Smooth muscle cell of the brain vasculature (primary cell): ENCODE measurements around the gene FAM13A.

ENCODE experiments used
- DNase-seq: peaks from one replicate; pipeline ENCODE4 v3.0.0-alpha.2; 2012; ENCODE audit warnings: low read depth, low spot score

The FAM13A gene

DNA sequence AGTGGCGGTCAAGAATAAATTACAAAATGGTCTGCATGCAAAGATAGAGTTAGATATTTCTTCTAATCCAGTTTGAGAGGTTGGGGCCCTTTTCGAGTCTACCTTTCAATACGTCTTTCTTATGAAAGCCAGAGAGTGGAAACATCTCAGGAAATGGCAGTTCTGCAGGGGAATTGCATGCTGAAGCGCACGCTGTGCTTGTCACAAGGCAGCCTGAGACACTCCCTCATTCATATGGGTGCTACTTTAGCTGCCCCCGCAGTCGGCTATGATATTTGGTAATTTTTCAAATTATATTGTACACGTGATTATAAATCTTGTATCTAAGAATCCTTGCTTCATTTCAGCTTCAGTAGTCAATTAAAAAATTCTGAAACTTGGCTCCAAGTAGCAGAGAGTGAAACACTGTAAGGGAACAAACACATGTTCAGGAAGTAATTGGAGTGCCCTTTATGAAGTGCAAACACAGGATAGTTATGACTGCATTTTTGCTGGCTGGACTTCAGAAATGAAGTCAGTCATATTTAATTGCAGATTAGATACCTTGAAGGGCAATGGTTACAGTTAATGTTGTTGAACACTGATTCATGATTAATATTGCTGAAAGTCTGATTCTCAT is 213.8 kb downstream of the FAM13A start:
- DNase-seq = no peak

DNA sequence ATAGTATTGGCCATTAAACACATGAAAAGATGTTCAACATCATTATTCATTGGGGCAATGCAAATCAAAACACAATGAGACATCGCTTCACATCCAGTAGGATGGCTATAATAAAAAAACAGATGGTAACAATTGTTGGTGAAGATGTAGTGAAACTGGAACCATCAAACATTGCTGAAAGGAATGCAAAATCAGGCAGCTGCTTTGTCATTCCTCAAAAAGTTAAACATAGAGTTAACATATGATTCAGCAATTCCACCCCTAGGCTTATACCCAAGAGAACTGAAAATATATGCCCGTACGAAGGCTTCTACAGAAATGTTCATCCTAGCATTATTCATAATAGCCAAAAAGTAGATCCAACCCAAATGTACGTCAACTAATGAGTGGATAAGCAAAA is 215.3 kb downstream of the FAM13A start:
- no peak for DNase-seq

DNA sequence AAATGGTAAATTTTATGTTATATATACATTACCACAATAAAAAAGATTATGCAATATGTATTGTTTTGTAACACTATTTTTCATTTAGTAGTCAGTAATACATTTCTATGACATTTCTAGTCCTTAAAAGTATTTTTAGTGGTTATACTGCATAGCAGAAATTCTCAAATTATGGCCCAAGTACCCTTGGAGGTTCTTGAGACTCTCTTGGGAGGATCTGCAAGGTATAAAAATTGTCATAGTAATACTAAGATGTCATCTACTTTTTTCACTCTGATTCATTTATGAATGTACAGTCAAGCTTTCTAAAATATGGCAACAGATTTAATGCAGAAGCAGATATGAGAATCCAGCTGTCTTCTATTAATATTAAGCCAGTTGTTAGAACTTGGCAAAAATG is 220.8 kb downstream of the FAM13A start:
- DNase-seq = no peak

DNA sequence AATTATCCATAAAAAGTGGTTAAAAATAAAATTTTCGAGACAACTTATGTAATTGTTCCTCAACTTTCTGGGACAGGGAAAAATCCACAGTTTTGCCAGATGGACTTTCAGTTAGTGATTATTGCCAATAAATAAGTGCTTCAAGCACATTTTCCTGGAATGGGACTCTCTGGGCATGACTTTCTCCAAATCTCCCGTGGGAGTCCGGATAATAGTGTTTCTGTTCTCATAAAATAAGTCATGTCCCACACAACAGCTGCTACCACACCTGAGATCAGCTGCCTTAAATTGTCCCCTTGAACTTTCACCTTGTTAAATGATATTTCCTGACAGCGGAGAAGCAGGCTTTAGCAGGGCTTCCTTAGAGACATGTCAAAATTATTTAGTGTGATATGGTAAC is 226.0 kb downstream of the FAM13A start:
- no peak for DNase-seq

DNA sequence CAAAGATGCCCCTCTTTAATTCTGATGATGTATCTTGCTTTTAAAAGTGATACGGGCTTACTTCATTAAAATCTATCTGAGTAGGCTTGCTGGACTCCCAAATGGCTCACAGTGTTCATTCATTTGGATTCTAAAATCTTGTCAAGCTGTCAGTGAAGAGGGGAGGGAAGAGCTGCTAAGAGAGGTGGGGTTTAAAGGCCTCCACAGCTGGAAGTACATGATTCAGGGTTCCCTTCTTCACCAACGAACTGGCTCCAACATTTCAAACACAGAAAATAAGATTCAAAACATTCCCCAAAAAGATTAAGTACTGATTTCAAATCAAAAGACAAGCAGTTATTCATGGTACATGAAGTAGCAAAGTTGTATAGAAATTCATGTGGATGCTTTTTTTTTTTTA is 226.4 kb downstream of the FAM13A start:
- no peak for DNase-seq

DNA sequence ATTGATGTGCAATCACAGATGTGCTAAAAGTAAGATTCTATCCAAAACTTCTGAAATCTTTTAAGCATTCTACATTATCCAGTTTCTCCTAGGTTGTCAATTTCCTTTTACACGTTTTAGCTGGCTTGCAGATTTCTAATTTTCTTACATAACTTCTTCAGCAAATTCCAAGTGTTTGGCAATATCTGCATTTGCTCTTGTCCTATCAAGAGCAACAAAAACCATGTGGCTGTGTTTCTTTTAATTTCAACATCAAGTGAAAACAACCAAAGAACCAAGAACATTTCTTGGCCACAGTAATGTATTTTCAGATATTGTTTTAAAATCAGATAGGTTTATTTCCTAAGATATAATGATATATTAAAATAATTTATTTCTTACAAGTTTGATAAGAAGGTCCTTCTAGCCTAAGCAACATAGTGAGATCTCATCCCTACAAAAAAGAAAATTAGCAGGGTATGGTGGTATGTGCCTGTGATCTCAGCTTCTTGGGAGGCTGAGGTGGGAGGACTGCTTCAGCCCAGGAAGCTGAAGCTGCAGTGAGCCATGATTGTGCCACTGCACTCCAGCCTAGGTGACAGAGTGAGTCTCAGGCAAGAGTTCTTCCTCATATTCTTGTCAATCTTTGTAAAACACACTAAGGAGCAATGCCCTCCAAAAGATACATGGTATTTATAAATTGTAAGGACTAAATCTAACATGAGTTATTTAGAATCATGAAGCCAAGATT is 228.0 kb downstream of the FAM13A start:
- no peak for DNase-seq

DNA sequence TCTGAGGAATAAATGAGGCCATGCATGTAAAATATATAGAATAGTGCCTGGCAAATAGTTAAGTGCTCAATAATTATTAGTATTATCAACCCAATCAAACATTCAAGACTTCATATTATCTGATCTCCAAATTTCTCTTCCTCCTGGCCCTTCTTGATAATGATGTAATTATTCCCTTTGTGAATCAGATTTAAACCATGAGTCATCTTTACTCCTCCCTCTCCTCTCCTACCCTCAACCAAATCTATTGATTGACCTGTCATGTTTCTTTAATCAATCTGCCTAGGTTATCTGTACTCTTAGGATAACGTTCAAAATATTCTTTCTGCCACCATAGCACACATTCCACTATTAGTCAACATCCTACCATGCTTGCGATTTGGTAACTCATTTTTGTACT is 229.5 kb downstream of the FAM13A start:
- no peak for DNase-seq

DNA sequence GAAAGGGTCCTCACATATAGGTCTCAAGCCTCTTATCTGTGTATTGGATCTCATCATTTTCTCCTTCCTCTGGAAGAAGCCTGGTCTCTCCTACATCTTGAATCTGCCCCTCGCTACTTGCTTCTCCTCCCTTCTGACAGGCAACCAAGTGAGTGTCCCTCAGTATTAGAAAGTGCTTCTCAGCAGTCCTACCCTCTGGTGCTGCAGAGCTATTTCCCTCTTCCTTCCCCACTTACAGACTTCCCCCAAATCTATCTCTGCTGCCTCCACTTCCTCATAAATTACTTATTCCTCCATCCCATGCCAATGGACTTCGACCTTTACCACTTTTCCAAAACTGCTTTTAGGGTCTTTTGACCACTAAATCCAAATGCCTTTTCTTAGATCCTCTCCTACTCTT is 230.2 kb downstream of the FAM13A start:
- no peak for DNase-seq

DNA sequence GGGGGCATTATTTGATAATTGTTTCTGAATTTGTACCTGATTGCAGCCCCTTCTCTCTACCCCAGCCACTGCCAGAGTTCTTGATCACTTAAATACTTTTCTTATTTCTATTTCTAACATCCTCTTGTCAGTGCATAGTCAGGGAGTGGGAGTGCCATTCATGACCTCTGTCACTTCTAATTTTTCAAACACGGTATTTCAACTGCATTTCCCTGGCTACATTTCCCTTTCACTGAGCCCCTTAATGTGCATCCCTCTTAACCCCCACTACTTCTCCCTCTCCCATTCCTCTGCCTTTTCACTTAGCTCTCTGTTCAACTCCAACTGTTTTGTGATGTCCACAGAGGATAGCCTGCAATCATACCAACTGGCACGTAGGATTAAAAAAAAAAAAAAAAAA is 231.1 kb downstream of the FAM13A start:
- DNase-seq = no peak

DNA sequence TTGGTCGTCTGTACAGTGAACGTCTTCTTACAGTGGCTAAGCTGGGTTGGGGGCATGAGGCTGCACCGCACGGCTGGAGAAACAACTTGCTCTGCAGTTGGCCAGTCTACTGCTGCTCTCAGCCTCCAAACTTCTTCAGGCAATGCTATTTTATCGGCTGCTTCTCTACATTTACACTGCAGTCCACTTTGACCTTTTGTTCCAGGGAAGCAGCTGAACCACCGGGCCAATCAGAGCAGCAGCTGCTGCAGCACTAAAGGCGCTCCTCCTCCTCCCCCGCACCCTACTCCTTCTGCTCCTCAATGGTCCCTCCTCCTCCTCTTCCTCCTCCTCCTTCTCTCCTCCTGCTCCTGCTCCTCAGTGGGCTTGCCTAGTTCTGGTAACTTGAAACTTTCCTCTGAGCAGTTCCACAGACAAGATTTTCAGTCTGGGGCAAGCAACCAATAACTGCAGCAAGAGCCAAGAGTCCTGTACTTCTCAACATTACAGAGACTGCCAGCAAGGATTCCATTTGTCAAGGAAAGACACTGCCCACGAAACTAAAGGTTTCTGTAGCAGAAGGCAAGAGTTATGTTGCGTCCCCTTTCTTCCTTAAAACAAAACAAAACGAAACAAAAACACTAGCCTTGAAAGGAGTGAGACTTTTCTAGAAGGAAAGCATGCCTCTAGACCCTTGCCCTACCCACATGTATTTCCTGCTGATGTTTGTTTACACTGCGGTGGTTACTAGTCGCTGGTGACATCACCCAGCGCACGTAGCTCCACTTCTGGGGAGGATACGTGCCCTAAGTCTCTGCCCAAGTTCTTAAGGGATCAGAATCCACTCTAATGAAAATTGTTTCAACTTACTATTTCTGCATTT is 233.7 kb downstream of the FAM13A start:
- DNase-seq = peak; percentile 95

DNA sequence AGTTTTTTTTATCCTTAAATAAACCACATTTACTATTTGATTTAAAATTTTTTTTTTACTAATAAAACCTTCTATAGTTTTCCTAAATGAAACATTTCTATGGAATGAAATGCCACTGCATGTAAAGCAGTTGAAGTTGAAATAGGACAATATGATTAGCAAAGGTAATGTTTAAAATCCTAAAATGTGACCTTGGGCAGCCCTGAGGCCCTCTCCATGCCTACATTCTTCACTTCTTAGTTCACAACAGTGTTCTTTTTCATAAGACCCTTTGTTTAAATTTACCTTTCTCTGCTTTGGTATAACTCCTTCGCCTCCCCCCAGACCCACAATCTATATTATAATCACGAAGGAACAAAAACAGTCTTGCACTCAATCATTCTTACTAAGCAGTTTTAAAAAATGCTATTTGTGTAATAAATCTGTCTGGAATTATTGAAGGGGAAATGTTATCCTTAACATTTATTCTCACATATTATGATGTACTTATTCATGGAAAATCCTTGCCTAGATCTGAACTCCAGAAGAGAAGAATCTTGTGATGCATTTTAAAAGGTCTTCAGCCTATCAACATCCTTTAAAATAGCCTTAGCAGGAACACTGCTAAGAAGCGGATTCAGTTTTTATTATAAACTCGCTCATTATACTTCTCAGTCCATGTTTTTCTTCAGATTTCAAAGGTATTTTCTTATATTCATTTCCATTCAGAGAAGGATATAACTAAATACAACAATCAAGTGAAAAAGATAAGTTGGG is 234.8 kb downstream of the FAM13A start:
- no peak for DNase-seq

DNA sequence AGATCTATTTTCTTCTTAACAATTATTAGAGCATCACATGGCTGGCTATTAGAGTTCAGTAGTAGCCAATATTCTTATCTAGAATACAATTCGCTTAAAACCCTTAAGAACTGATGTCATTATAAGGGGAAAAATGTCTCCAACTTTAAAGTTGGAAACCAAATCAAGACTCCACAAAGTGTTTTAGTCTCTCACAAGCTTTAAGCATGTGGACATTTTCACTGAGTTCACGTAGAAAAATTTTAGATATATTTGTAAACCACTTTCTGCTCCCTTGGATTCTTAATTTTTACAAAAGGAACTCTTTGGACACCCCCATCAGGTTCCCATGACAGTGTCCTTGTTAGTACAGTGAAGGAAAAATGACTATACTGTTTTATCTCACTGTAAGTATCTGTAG is 235.5 kb downstream of the FAM13A start:
- DNase-seq = no peak

DNA sequence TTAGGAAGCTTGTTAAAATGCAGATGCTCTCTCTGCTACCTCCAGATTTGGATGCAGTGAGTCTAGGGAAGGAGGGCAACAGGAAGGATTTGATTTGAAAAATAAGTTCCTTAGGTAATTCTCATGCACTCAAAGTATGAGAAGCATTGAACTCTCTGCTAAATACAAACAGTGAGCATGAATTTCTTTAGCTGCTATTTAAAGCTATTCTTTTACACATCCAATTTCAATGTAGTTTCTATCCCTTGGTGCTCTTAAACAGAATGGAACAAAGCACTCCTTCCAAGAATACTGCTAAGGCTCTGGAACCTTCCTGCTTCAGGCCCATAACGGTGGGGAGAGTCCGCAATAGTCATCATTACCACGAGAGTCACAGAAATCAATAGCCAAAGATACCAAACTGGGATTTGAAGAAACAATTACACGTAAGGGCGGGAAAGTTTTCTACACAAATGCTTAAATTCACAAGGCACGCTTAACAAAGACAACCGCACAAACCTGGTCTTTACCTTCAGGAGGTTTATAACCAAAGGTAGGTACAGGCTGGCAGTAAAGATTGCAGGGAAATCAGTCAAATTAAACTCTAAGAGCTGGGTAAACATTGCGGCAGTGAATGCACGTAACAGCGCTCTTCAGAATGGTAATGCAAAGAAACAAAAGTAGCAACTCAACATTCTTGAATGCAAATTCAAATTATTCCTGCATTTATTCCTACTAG is 236.1 kb downstream of the FAM13A start:
- DNase-seq = no peak

DNA sequence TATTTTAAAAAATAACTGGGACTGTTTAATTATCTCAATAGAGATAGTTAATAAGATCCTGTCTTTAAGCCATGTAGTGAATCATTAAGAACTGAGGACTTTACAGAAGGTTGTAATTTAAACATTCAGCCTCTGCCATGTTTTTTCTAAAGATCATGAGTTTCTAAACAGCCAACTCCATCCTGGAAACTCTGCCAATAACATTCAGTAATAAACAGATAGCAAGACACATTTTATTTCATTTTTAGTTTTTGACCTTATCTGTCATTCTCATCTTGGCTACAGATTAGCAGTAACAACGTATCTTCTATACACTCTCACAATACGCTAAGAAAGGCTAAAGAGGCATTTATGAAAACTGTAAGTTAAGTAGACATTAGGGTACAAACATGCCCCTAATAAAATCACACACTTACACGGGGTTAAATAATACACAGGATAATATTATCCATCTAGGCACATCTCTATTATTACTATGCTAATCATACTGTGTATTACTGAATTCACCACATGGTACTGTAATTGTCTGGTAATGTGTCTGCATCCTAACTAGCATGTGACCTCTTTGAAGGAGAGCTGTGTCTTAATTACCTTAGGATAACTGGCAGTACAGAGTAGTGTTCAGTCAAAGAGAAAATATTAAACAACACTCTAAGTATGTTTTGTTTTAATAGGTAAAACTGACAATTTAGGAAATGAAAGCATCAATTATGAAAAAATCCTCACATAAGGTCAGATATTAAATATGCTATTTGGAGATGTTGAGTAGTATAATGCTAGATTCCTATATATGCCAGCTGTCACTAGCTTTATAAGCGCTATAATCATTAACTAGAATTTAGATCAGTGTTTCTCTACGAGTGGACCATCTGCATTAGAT is 236.9 kb downstream of the FAM13A start:
- DNase-seq = no peak

DNA sequence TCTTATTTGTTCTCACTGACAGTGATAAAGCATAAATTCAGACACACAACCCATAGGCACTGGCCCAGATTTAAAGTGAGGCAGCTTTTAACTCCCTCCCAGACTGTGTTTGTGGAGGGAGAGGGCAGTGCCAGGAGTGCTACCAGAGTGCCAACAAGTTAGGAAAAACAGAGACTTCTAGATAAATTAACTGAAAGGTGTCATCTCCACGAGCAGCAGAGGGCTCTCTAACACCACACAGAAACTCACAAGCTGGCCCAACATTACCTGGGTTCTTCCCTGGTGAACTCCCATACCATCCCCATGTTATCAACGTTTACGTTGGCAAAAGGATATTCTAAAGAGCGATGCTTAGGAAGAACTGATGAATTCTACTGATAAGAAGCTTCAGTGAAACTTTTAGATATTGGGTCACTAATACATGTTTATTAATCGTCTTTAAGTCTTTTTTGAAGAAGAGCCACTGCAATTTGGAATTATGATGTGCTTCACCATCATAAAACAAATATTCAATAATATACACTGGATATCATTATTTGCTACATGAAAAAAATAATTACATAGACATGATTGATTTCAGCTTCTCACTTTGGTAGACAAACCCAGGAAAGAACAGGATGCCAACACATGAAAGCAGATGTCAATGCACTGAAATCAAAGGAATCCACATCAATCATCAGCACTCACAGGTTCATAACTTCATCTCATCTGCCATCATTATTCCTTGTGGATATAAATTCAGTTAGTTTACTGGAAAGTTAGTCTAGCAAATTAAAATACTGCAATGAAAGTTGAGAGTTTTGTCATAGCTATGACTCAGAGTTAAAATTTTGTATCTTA is 238.1 kb downstream of the FAM13A start:
- DNase-seq = no peak

DNA sequence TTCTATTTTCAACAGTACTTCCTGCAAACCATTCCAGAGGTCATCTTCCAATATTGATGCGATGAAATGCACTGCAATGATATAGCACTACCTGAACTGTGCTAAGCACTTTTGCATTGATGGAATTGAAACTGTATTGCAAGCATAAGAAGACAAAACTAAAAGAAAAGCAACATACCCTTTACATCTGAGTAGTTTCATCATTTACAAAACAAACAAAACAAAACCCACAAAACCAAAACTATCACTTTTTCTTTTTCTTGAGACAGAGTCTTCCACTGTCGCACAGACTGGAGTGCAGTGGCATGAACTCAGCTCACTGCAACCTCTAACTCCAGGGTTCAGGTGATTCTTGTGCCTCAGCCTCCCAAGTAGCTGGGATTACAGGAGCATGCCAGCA is 239.2 kb downstream of the FAM13A start:
- DNase-seq = no peak

DNA sequence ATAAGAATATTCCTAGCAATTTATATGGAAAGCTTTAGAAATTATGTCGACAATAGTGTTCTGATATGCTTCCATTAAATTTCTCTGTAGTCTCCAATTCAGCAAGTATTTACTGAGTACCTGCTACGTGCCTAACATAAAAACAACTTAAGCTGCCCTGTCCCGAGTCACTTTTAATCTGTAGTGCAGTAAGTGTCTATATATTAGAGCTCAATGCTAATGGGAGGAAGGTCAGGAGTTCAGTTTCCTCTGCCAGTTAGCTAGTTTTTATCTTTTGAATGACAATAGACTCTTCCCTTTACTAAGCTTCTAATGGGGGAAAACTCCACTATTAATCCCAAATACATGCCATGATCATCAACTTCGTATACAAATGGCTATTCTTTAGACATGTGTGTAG is 240.6 kb downstream of the FAM13A start:
- DNase-seq = no peak

DNA sequence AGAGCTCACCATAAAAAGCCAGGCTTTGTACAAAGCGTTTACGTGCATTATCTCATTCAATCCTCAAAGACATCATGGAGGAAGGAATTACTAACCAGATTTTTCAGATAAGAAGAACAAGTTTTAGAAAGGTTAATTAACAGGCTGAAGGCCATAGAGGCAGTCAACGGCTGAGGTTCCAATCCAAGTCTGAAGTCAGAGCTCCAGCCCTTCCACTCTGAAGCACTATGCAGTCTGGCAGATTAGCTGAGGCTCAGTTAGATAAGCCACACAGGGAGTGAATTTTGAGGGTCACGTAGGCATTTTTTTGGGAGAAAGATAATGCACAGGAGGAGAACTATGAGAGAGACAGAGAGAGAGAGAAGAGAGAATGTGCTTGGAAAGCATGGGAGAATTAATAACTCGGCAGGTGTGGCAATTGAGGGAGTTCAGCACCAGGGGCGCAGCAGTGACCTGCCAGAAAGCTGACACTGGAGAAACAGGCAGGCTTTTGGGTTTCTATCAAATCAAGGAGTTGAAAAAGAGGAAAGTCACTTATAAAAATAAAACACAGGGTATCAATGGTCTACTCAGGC is 242.9 kb downstream of the FAM13A start:
- no peak for DNase-seq

DNA sequence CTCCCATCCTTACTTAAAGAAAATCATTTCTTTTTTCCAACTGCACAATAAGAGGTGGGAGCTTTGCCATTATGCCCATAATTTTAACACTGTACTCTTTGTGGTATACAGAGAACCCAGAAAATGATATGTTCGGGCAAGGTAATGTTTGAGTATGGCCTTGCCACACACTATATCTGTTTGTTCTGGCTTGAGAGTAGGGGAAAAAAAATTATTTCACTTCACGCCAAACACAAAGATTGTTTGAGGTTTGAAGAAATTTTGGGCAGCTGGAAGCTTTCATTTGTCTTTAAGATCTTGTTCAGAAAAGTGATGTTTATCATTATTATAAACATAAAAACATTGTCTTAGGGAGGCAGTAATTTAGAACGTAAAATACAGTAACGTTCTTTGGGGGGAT is 244.0 kb downstream of the FAM13A start:
- DNase-seq = no peak
